Cortex of kidney (tissue), 1 donor: Measurements from ENCODE around the gene KATNAL2.

Experiments used
- DNase-seq: peaks from one replicate; lab custom pipeline; 2025; lab: John Stamatoyannopoulos, UW

KATNAL2 gene

DNA sequence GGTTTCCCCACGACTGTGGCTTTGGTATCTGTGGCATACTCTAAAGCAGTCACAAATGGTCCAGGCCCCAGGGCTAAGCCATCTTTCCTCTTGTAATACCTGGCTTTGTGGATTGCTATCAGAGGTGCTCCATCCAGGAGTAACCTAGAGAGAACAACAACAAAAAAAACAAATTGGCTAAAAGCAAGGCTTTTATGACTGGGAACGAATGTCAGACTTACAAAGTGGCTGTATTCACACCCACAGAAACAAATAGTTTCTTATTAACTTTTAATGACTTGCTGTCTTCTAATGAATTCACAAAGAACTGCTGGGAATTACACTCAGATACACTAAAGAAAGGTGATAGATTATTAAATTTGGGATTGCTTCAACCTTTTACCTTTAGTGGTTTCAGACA, 197.8 kb downstream of the KATNAL2 start:
- no peak for DNase-seq

DNA sequence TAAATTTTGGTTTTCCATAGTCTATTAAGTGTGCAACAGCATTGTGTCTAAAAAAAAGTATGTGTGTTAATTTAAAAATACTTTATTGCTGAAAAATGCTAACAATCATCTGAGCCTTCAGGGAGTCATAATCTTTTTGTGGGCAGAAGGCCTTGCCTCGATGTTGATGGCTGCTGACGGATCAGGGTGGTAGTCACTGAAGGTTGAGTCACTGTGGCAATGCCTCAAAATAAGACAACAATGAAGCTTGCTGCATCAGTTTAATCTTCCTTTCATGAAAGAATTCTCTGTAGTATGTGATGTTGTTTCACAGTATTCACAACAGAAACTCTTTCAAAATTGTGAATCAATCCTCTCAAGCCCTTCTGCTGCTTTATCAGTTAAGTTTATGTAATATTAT, 201.6 kb downstream of the KATNAL2 start:
- DNase-seq: no peak

DNA sequence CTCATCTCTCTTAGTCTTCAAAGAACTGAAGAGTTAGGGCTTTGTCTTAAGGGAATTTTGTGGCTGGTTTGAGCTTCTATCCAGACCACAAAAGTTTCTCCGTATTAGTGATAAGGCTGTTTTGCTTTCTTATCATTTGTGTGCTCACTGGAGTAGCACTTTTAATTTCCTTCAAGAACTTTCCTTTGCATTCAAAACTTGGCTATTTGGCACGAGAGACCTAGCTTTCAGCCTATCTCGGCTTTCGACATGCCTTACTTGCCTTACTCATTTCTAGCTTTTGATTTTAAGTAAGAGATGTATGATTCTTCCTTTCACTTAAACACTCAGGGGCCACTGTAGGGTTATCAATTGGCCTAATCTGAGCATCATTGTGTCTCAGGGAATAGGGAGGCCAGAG, 203.0 kb downstream of the KATNAL2 start:
- no peak for DNase-seq

DNA sequence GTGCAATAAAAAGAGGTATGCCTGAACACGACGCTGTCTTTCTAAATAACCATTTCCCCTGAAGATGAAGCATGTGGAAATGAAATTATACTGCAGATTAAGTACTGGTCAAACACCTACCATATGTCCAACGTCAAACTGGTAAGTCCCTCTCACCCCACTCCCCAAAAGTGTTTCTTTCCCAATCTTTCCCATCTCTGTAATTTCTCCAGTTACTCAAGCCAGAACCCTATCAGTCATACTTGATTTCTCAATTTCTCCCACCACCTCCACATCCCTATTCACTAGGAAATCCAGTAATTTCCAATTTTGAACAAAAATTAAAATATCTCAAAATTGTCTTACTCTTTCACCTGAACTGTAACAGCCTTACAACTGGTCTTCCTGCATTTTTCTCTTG, 203.7 kb downstream of the KATNAL2 start:
- DNase-seq: no peak

DNA sequence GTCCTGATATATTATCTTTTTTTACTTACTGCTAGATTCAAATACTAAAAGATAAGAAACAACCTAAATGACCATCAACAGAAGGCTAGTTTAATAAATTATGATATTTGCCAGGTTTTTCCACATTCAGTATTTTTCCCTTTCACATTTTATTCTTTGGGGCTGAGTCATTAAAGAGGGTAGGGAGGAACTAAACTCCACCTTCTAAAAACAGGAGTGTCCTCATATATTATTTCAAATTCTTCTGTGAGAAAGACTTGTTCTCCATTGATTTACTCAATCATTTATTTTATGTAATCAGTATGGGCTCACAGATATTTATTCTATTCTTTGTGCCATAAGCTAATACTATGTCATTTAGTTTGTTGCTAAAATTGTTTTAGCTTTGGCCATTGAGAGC, 223.9 kb downstream of the KATNAL2 start:
- DNase-seq: no peak

DNA sequence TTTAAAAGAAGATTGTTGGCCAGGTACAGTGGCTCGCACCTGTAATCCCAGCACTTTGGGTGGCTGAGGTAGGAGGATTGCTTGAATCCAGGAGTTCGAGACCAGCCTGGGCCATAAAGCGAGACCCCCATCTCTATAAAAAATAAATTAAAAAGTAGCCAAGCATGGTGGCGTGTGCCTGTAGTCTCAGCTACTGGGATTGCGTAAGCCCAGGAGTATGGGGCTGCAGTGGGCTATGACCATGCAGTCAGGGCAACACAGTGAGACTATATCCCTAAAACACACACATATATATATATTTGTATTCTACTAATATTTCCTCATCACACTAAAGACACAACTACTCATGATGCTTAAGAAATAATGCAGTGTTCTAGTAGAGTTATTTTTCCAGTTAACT, 225.8 kb downstream of the KATNAL2 start:
- no peak for DNase-seq

DNA sequence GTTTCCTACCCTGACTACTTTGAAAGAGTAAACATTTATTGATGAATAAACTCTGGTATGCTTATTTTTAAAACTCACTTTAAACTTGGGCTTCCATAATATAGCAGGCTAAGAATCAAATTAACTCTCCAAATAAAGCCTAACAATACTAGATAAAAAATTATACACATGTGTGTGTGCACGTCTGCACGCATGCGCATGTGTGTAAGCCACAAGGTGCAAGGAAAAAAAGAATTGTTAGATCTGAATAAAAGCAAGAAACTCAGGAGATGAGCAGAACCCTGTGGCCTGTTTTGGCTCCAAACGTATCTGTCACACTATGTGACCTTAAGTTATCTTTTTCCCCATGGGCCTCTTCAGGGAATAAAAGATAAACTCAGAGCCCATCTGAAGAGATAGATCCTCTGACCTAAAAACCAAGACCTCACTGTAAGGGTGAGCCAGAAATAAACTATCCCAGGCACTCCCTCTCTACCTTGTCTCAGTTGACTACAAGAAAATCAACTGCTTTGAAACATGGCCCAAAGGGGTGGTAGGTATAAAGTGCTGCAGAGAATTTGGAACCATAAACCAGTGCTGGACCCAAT, 226.6 kb downstream of the KATNAL2 start:
- DNase-seq: no peak

DNA sequence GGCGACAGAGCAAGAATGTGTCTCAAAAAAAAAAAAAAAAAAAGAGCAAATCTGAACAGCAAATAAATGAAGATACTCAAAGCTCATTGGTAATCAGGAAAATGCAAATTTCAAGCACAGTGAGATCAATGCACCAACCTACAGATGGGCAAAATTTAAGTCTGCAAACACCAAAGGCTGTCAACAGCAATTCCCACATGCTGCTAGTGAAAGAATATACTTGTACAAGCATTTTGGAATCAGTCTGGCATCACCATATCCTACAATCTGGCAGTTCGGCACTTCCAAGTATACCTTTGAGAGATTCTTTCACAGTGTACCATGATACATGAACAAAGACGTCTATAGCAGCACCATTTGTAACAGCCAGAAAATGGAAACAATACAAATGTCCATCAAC, 228.8 kb downstream of the KATNAL2 start:
- no peak for DNase-seq

DNA sequence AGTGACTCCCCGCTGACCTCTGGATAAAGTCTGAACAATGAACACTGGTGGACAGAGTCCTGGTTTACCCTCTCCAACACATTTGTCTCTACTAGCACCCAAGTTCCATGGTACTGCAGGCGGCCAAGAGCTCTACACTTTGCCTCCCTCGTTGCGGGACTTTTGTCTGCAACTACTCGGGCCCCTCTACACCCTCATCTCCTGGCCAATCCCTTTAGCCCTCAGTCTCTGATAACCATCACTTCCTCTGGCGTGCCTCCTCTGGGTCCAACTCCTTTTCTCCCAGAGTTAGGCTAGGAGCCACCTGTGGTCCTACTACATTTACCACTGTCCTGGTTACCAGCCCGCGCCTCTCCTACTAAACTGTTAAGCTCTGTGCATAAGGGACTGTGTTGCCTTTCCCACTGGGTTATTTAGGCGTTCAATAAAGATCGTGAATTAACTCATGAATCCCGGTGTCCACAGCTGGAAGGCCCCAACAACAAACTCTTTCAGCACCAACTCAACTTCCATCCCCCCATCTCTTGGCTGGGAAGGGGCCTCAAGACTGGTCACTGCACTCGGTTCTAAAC, 232.1 kb downstream of the KATNAL2 start:
- DNase-seq: no peak

DNA sequence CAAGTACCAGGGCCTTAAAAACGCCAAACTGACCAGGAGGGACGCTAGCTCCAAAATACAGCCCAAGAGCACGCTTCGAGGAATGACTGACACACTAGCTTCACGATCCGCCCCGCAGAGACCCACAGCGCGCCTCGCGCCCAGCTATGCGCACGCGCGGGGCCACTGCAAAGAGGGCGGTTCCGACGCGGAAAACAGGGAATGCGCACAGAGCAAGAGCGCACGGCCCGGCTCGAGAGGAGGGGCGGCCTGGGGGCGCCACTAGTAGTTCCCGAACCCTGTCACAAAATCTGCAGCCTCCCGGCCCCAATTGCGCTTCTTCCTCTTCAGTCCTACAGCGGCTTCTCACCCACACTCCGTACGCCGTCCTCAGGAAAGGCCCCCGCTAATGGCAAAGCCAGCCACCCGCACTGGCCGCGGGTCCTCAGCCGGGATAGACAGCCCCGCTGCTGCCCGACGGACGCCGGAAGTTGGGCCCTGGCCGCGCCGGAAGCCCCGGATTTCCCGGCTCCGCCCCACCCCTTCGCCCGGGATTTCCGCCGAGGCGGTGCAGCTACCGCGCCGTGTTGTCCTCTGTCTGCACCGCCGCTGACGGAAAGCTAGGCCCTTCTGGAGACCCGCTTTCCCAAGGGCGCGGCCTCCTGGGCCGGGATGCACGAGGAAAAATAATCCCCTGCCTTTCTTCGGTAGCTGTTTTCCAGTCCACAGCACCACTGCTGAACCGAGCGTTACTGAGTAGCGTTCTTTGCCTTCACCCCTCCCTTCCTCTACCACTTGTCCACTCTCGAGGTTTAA, 232.8 kb downstream of the KATNAL2 start, which contains the start of gene HDHD2:
HDHD2 (minus strand) TSS at position 472 of the 795 bp plus-strand sequence. CDS start 14,061 bp downstream, outside the sequence.
- DNase-seq: peak; percentile 44

DNA sequence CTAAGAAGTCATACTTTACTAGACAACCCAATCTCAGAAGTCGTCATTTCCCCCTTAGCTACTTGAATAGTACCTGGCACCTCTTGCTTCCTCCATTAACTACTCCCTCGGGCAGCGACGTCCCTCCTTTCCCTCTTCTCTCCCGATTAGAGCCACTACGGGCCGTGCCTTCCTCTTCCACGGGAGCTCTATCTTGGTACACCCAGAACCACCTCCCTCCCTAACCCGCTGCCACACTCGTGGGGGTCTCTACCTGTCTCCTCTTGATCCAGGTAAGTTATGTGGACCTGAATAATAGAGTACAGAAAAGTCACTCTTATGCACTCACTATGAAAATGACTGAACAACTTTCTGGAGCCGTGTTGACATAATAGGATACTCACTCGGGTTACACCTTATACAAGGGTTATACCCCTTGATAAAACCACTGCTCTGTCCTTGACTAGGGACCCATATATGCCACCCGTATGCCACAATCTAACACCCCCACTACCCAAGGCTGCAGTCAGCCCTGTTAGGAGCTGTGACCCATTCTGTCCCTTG, 233.5 kb downstream of the KATNAL2 start:
- DNase-seq: no peak

DNA sequence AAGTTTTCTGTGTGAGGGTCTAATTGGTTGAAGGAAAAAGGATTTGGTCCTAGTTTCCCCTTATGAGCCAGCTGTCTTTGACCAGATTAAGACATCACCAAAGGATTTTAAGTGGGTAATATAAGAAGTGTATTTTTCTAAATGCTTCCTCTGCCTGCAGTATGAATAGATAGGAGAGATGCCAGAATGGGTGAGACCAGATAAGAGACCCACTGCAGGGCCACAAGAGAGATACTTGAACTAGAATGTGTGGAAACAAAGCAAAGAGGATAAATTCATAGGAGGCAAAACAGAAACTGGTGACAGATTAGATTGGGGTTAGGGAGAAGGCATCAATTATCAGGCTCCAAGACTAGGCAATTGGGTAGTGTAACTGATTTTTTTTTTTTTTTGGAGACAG, 234.0 kb downstream of the KATNAL2 start:
- DNase-seq: no peak
